Medulla oblongata (tissue), 1 donor: ENCODE results near the gene ZNF202.

Experiments used
- DNase-seq: peaks from one replicate; pipeline ENCODE4 v3.0.0-alpha.2; 2015; ENCODE audit errors: extremely low spot score

The ZNF202 gene

DNA sequence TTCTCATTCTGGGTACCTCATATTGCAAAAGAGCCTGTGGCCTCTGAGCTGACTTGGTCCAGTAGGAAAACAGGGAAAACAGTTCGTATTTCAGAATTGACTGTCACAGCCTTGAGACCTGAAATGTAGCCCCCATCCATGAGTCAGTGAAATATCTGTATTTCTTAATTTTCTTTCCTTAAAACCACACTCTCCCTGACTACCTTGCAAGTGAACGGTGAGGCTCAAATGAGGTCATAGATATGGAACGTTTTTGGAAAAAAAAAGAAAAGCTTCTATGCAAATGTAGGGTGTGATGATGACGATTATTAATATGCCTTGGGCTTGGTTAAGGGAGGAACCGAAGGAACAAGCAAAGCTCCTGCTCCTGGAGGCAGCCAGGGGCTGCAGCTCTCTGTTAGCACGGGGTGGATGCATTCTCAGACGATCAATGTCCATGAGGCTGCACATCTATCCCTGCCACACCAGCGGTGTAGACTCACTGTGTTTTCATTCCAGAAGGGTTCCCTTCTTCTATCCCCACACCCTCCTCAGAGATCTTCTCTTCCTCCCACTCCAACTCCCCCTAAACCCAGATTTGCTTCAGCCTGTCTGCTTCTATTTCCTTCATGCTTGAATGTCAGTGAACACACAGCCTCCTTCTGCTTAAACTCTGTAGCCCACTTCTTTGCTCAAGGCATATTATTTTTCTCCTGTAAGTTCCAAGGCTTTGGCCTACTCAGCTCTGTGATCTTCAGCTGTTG, 57.9 kb downstream of the ZNF202 start:
- no peak for DNase-seq

GRCh38 chr11:123682696-123683410, 58.6 kb downstream of the ZNF202 start:
- no peak for DNase-seq

DNA sequence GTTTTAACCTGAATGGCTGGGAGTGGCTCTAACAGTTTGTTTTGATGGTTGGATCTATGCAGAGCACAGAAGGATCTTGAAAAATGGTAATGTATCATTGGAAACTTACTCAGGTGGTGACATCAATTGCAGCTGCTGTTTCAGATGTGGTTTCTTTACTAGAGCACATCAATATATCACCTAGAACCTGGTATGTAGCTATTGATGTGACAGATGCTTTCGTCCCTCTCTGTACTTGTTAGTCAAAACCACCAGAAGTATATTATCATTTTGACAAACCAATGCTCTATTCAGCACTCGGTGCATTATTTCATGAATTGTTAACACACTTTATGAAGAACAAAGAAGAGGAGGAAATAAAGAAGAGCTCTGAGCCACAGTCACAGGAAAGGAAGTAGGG, 60.4 kb downstream of the ZNF202 start:
- DNase-seq, result no peak

- no peak for DNase-seq
These were observed 63.2 kb downstream of the ZNF202 start for GRCh38 chr11:123678246-123678645.

- DNase-seq, result no peak
These were observed 64.0 kb downstream of the ZNF202 start for GRCh38 chr11:123677510-123677909.

DNA sequence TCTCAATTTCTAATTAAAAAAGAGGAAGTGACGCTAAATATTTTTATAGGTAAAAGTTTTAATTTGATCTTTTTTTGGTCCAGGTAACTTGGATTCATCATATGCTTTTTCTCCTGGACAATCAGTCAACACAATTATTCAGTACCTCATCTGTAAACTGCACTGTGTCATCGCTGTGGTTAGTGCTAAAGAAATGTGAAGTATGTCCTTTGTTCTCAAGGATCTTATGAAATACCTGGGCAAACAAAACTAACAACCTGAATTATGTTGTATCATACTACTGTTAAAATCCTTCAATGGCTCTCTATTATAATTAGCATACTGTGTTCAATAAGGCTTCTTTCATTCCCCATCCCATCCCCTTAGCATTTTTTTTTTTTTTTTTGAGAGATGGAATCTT, 67.2 kb downstream of the ZNF202 start:
- no peak for DNase-seq
